Measurements from ENCODE around the gene NTNG1. TPM values are rescaled to one million over a fixed set of nuclear protein-coding genes. Genes with fewer than 3 reads are reported as not detected.

NTNG1 gene
- total RNA-seq, 4 donors from 2014 or later = 4.2 to 11.1 (median 5.6) TPM

DNA sequence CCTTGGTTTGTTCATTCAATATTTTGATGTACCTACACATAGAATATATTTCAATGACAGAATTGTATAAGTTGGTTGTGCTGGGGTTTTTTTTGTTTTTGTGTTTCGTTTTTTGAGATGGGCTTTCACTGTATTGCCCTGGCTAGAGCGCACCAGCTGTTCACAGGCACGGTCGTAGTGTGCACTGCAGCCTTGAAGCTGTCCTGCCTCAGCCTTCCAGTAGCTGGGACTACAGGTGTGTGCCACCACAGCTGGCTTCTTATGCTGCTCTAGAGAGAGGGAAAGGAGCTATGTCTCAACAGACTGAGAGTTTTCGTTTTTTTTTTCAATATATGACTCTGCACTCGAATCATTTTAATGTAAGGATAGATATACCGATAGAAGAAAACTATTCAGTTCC lies 102.6 kb downstream of the NTNG1 start:
- no peak for TF ChIP-seq EP300 (IDR thresholded peaks at IDR 0.05)
- TF ChIP-seq, protein P1, sequence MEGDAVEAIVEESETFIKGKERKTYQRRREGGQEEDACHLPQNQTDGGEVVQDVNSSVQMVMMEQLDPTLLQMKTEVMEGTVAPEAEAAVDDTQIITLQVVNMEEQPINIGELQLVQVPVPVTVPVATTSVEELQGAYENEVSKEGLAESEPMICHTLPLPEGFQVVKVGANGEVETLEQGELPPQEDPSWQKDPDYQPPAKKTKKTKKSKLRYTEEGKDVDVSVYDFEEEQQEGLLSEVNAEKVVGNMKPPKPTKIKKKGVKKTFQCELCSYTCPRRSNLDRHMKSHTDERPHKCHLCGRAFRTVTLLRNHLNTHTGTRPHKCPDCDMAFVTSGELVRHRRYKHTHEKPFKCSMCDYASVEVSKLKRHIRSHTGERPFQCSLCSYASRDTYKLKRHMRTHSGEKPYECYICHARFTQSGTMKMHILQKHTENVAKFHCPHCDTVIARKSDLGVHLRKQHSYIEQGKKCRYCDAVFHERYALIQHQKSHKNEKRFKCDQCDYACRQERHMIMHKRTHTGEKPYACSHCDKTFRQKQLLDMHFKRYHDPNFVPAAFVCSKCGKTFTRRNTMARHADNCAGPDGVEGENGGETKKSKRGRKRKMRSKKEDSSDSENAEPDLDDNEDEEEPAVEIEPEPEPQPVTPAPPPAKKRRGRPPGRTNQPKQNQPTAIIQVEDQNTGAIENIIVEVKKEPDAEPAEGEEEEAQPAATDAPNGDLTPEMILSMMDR (IDR thresholded peaks at IDR 0.05) = no peak
- no peak for TF ChIP-seq POLR2AphosphoS5 (IDR thresholded peaks at IDR 0.05)
- TF ChIP-seq POLR2A (IDR thresholded peaks at IDR 0.05) = no peak
- no peak overlapping the region for H3K4me3 ChIP-seq
- no peaks in the 10 kb centered on the region for H3K9me3 ChIP-seq
- no peaks in the 10 kb centered on the region for H3K4me1 ChIP-seq
- no peaks in the 10 kb centered on the region for H3K36me3 ChIP-seq
- no peaks in the 10 kb centered on the region for H3K27me3 ChIP-seq
- DNase-seq (ENCODE audit: low spot score in 2 of 2) = no peak
- H3K27ac ChIP-seq = no peak overlapping the region
- 90% methylated on average over 7 of the region's 7 CpGs for WGBS

DNA sequence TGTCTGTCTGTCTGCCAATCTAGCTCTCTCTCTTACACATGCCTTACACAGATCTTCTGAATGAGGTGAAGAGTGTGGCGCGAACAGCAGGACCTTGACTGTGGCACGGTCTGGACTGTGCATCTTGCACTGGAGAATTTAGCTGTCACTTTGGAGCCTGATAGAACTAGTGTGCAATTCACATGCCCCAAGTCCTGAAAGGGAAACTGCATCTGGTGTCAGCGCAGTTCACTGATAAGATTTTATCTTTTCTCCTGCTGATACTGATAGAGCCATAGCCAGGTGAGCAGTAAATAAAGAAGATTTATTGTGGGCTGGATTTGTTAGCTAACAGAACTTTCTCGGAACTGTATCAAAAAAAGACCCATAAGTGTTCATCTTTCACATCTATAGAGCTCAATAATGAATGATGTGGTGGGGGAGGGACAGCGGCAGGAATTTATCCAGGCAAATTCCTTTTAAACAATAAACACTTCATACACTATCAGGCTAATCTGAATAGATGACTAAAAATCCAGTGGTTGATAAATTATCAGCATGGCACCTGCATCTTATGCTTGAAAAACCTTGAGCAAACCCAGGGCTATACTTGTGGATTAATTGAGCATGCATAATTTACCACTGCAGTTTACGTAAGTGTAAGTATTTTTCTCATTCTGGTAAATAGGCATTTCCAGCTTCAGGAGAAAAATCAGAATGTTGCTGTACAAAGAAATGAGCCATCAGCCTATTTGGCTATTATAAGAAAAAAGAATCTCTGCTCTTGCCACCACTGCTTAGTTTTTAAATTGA lies 104.1 kb downstream of the NTNG1 start:
- TF ChIP-seq, protein P1 (IDR thresholded peaks at IDR 0.05) = no peak
- TF ChIP-seq POLR2A (IDR thresholded peaks at IDR 0.05) (no peak), EP300 (IDR thresholded peaks at IDR 0.05) (no peak)
- DNase-seq (ENCODE audit: low spot score in 2 of 2) = no peak
- Histone ChIP-seq H3K36me3 (no peaks in the 10 kb centered on the region), H3K4me3 (no peak overlapping the region), H3K27ac (no peak overlapping the region), H3K9me3 (no peaks in the 10 kb centered on the region), H3K4me1 (no peaks in the 10 kb centered on the region), H3K27me3 (no peaks in the 10 kb centered on the region)
- WGBS = 53% methylated on average over 7 of the region's 7 CpGs

DNA sequence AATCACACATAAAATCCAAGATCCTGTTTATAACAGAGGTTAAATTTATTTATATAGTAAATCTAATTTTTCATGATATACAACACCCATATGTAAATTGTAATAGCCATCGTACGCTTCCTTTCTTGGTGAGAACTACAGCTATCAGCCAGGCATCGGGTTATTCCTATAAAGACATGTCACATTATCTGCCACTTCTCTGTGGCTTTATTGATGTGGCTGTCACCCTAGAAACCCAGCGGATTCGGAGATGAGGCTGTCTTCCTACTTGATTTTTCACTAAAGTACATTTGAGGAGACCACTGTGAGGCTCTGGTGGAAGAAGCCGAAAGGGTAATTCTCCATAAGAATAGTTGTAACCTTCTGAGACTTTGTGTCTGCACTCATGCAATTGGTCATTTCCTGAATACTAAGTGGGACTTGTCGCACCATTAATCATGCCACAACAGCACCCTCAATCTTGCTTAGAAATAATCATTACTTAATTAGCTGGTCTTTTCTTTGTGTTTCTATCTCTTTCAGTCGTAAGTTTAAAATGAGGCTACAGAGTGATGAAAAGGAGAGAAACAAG lies 106.0 kb downstream of the NTNG1 start:
- 88% methylated on average over 8 of the region's 8 CpGs for WGBS
- no peak for DNase-seq (ENCODE audit: low spot score in 2 of 2)
- Histone ChIP-seq H3K4me1 (no peaks in the 10 kb centered on the region), H3K4me3 (no peak overlapping the region), H3K36me3 (no peaks in the 10 kb centered on the region), H3K27me3 (no peaks in the 10 kb centered on the region), H3K9me3 (no peaks in the 10 kb centered on the region), H3K27ac (no peak overlapping the region)
- TF ChIP-seq POLR2A (IDR thresholded peaks at IDR 0.05) (no peak), EP300 (IDR thresholded peaks at IDR 0.05) (no peak), POLR2AphosphoS5 (IDR thresholded peaks at IDR 0.05) (no peak)
- TF ChIP-seq, protein P1 (IDR thresholded peaks at IDR 0.05) = no peak

DNA sequence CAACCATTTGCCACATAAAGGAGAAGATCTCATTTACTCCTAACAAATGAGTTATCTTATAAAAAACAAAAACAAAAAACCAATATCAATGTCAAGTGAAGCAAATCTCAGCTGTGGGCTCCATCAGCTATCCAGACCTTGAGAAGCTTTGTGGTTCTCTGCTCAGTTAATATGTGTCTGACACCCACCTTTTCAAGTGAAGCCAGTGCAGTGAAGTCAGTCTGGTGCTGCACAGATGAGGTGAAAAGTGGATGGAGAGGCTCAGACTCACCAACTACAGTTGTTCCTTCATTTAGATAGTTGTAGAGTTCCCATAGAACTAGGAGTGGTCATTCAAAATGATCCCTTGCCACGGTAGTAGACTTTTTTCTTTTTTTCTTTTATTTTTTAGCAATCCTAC lies 106.8 kb downstream of the NTNG1 start:
- WGBS = 71% methylated on average over 1 of the region's 1 CpG
- no peaks in the 10 kb centered on the region for H3K4me1 ChIP-seq
- H3K27ac ChIP-seq = no peak overlapping the region
- no peak overlapping the region for H3K4me3 ChIP-seq
- H3K36me3 ChIP-seq = no peaks in the 10 kb centered on the region
- no peaks in the 10 kb centered on the region for H3K27me3 ChIP-seq
- DNase-seq (ENCODE audit: low spot score in 2 of 2) = no peak
- TF ChIP-seq POLR2A (IDR thresholded peaks at IDR 0.05) = no peak
- TF ChIP-seq, protein P1 (IDR thresholded peaks at IDR 0.05) = no peak
- TF ChIP-seq POLR2AphosphoS5 (IDR thresholded peaks at IDR 0.05) = no peak
- no peak for TF ChIP-seq EP300 (IDR thresholded peaks at IDR 0.05)
- H3K9me3 ChIP-seq = no peaks in the 10 kb centered on the region

DNA sequence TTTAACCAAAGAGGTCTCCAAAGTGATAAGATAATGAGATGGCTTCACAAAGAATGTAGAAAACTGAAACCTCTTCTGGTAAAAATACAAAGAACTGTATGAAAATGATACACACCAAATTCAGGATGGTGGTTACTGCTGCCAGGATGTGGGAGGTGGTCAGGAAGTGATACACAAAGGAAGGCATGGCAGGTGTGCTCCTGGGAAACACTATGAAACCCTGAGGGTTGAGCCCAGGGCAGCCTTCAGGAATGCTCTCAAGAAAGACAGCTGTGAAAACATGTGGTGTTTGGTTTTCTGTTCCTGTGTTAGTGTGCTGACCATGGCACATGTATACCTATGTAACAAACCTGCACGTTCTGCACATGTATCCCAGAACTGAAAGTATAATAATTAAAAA lies 109.3 kb downstream of the NTNG1 start:
- TF ChIP-seq POLR2AphosphoS5 (IDR thresholded peaks at IDR 0.05) = no peak
- no peaks in the 10 kb centered on the region for H3K27me3 ChIP-seq

More for the DNA sequence above, 109.3 kb downstream of the NTNG1 start:
- no peak for DNase-seq (ENCODE audit: low spot score in 2 of 2)
- Histone ChIP-seq H3K4me3 (no peak overlapping the region), H3K27ac (no peak overlapping the region), H3K9me3 (no peaks in the 10 kb centered on the region), H3K36me3 (no peaks in the 10 kb centered on the region), H3K4me1 (no peaks in the 10 kb centered on the region)
- 60% methylated on average over 1 of the region's 1 CpG for WGBS

Measured in suprapubic skin (tissue), 4 donors.